HG02759 (cell line): ENCODE results near the gene ELMO1.

Experiments used
- ATAC-seq: cut with Tn5 transposase; IDR thresholded peaks from one replicate; pipeline ENCODE4 v1.9.1; 2021; ENCODE audit warnings: mild to moderate bottlenecking, moderate library complexity; ENCODE audit not compliant: unreplicated experiment

Gene ELMO1

GRCh38 chr7:36868727-36869411 is 579.8 kb downstream of the ELMO1 start:
- no peak for ATAC-seq

DNA sequence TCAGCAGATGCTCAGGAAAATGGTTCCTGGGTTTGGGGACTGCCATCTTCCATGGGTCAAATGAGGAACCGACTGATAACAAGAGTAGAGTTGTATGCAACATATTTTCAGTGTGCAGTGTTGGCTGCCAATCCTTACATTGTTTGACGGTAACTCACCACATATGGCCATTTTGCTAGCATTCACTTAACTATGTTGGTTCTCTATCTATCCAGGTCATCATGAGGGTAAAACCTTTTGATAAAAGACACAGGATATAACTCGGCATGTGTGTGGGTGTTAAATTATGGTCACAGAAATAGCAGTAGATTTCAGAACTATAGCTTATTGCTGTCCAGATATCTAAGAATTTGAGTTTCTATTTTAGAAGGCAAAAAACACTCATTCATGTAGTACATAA is 583.6 kb downstream of the ELMO1 start:
- no peak for ATAC-seq

- ATAC-seq, result no peak
These were observed 584.6 kb downstream of the ELMO1 start for GRCh38 chr7:36863901-36864701.

DNA sequence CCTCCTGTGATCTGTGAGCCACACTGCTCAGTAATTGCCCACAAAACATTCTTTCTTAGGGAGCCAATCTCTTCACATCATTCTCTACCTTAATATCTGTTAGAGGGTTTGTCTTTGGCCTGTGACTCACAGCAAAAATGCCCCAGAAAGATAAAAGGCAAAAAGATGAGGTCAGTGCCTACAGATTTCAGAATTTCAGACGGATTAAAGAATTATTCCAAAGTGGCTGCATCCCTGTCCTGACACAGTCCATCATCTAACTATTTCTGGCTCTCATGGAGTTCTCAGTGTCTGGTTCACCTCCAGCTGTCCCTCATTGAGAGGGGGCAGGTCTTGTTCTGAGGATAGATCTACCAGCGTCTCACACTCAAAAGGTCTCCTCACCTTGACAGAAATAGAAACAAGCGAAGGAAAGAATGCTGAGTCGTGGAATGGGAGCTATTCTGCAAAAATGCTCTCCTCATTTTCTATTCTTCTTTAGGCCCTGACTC is 585.8 kb downstream of the ELMO1 start:
- ATAC-seq, result no peak

DNA sequence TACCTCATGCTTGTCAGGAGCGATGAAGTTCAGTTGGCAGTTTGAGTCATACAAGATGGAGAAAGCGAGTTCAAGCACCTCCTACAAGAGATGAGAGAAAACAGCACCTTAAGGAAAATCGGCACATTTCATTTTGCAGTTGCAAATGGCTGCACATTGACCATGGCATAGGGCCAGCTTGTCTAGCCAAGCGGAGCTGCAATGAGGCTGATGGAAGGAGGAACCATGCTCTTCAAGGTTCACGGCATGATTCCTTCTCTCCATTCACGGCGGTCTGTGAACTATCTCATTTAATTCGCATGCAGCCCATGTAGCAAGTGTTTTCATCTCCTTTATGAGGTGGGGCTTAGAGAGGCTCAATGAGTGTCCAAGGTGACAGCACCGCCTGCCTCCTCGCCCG is 587.0 kb downstream of the ELMO1 start:
- ATAC-seq, result no peak

- ATAC-seq, result no peak
These were observed 588.0 kb downstream of the ELMO1 start for GRCh38 chr7:36860681-36861080.

GRCh38 chr7:36855330-36855729 is 593.3 kb downstream of the ELMO1 start:
- ATAC-seq, result no peak

- ATAC-seq, result no peak
These were observed 594.0 kb downstream of the ELMO1 start for GRCh38 chr7:36854652-36855051.

GRCh38 chr7:36852931-36853330 is 595.7 kb downstream of the ELMO1 start:
- ATAC-seq, result no peak

DNA sequence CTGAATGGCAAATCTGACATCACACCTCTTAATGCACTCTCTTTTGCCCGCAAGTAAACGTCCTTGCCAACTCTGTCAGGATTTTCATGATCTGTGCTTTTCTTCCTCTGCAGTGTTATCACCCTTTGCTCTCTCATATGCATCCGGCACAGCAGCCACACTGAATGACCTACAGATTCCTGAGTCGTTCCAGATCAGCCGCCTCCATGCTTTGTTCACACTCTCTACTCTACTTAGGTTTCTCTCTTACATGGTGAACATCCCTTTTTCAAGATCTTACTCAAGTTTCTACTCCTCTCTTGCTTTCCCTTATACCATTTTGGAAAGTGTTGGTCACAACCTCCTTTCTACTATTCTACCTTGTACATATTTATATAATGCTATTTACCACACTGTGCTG is 596.6 kb downstream of the ELMO1 start:
- ATAC-seq, result no peak

DNA sequence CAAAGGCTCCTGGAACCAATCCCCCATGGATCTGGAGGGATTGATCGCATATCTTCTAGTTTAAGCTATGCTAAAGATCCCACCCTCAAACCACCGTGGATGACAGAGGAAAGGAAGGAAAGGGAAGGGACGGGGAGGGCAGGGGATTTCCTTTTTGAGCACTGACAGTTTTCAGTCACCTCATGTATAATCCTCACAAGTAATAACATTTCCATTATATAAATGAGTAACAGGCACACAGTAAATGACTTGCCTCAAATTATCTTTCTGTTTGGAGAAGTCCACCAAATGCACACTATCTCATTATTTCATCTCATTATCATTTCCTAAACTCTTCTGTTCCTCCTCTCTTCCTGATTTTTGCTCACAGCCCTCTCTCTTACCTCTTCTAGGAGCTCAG is 597.3 kb downstream of the ELMO1 start:
- ATAC-seq, result no peak

DNA sequence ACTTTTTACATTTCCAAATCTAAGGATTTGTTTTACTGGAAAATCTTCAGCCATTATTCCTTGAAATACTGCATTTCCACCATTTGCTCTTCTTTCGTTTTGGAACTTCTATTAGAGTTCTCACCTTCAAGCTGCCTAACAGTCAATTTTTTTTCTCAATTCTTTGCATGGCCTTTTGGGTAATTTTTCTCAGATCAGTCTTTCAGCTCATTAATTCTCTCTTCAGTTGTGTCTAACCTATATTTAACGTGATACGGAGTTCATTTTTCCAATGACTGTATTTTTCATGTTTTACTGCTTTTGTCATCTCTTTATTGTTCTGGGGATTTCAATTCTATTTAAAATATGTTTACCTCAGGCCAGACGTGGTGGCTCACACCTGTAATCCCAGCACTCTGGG is 600.7 kb downstream of the ELMO1 start:
- ATAC-seq, result no peak

DNA sequence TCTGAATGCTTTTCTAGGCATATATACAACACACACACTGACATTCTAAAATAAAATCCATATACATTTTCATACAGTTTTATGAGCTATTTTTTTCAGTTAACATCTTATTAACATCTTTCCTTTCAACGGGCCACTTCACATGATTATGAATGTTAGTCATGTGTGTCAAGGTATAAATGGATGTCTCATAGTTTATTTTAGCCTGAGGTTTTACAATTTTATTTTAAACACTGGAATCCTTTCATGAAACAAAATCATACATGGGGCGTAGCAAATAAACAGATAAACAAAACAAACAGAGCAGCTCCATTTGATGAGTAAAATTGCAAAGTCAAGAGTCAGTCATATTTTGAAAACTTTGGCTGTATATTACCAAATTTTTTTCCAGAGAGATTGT is 604.3 kb downstream of the ELMO1 start:
- ATAC-seq, result no peak

- ATAC-seq, result no peak
These were observed 607.8 kb downstream of the ELMO1 start for GRCh38 chr7:36840904-36841303.

DNA sequence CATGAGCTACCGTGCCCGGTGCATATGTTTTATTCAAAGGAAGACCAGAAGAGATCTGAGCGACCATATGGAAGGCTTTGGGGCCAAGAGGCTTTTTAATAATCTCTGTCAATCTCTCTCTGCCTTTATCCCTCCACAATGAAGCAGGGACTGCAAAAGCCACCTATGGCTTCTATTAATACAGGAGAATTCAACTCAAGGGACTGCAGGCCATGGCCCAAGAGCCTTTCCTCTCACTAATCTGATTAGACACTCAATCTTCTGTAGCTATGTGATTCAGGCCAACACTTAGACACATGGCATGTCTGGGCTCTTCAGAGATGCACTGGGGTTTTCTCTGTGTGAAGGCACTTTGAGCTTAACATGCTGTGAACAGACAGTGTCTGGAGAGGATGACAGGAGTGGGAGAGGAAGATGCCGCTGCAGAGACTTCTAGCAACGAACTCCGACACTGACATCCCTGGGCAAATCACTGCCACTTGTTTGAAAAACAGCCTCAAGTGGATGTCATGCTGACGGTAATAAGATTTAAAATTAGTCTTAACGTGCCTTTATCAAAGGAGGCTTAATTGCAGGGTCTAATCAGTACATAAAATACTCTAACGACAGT is 609.9 kb downstream of the ELMO1 start:
- no peak for ATAC-seq

GRCh38 chr7:36831049-36831448 is 617.6 kb downstream of the ELMO1 start:
- ATAC-seq, result no peak

- ATAC-seq, result no peak
These were observed 620.6 kb downstream of the ELMO1 start for GRCh38 chr7:36827726-36828703.

DNA sequence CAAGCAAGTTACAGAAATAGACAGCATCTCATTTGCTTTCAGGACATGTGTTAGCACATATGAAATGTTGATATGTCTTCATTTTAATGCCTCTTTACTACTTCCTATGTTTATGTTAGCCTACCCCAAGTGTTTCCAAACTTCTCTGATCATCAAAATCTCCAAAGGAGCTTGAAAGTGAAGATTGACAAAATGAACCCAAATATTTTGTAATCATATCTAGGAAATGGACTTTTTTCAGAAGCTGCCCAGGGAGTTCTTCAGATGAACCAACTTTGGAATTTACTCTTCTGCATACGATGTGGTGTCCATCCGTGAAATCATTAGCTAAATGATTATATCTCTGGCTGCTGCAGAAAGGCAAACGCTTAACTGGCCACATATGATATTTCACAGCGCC is 623.2 kb downstream of the ELMO1 start:
- ATAC-seq, result no peak

DNA sequence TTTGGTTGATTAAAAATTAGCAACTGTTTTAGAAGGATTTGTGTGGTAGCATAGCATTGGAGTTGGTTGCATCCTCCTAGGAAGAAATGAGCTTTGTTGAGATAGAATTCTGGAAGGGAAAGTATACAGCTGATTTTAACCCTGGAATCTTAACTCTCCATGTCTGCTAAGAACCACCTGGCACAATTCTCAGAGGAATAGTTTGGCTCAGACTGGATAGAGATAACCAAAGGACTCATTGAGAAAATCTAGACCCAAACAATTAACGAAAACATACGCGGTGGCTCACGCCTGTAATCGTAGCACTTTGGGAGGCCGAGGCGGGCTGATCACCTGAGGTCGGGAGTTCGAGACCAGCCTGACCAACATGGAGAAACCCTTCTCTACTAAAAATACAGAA is 625.3 kb downstream of the ELMO1 start:
- no peak for ATAC-seq

GRCh38 chr7:36821617-36822016 is 627.0 kb downstream of the ELMO1 start:
- ATAC-seq, result no peak
